GM12875 (cell line): ENCODE measurements around the gene UBN1.
"Not testable (repeated sequence)": the region's sequence is repeated elsewhere in the genome, so short reads cannot be mapped to it uniquely, and the experiment has no call there.

ENCODE experiments used
- H3K4me3 ChIP-seq: one replicate; pipeline ENCODE4 v1.5.1; 2011; ENCODE audit warnings: low read depth, low read length, control low read depth
- CTCF ChIP-seq: IDR thresholded peaks from 2 replicates; pipeline ENCODE4 v1.5.1; 2011; ENCODE audit warnings: low read depth, mild to moderate bottlenecking, control low read depth, inconsistent platforms, low read length, moderate library complexity, borderline replicate concordance; ENCODE audit not compliant: insufficient read depth

Gene UBN1

GRCh38 chr16:4891886-4892216 is 44.6 kb downstream of the UBN1 start:
- no peak for TF ChIP-seq CTCF
- H3K4me3 ChIP-seq: no peak overlapping the region

GRCh38 chr16:4892361-4893102 is 45.3 kb downstream of the UBN1 start:
- no peak for TF ChIP-seq CTCF
- no peak overlapping the region for H3K4me3 ChIP-seq

GRCh38 chr16:4893103-4893862 is 46.0 kb downstream of the UBN1 start:
- no peak overlapping the region for H3K4me3 ChIP-seq
- no peak for TF ChIP-seq CTCF

- no peak overlapping the region for H3K4me3 ChIP-seq
- no peak for TF ChIP-seq CTCF
These were observed 47.2 kb downstream of the UBN1 start for GRCh38 chr16:4894276-4895150.

- no peak for TF ChIP-seq CTCF
- no peak overlapping the region for H3K4me3 ChIP-seq
These were observed 48.1 kb downstream of the UBN1 start for GRCh38 chr16:4895366-4895765.

- H3K4me3 ChIP-seq: not testable (repeated sequence)
These were observed 49.5 kb downstream of the UBN1 start for GRCh38 chr16:4896761-4897160.

- no peak overlapping the region for H3K4me3 ChIP-seq
- TF ChIP-seq CTCF: no peak
These were observed 50.0 kb downstream of the UBN1 start for GRCh38 chr16:4897328-4897727.
